ENCODE measurements around the gene RUNDC1. TPM values are rescaled to one million over a fixed set of nuclear protein-coding genes. Genes with fewer than 3 reads are reported as not detected.
A peak's percentile ranks its signal among the peaks of the same experiment; 100 is the strongest.

RUNDC1 gene
- total and polyA plus RNA-seq, 2 donors (not counting 1 experiment from before 2014, with no cell fraction given): 8.0 to 8.8 TPM

GRCh38 chr17:43025766-43026537 lies 45.6 kb downstream of the RUNDC1 start:
- Histone ChIP-seq H3K27me3 (ENCODE audit: control insufficient read depth, insufficient read depth, low read length) (no peaks in the 10 kb centered on the region), H3K4me1 (ENCODE audit: control insufficient read depth, extremely low read depth, insufficient read depth, low read length) (peaks cover 4% of the 10 kb centered on the region), H3K9me3 (ENCODE audit: control insufficient read depth, insufficient read depth, low read depth, low read length) (no peaks in the 10 kb centered on the region), H4K20me1 (ENCODE audit: control insufficient read depth, extremely low read depth, insufficient read depth, low read length) (no peaks in the 10 kb centered on the region), H3K4me2 (ENCODE audit: extremely low read depth, insufficient read depth, low read length) (no peak overlapping the region), H3K27ac (ENCODE audit: insufficient read depth, low read length) (no peak overlapping the region), H2AFZ (ENCODE audit: low read length) (no peak overlapping the region), H3K9ac (ENCODE audit: insufficient read depth, low read length) (no peak overlapping the region), H3K4me3 (replicated peaks in 1 of 4; ENCODE audit: control extremely low read depth in 1 of 4, insufficient read depth in 1 of 4, low read depth in 3 of 4, low read length in 4 of 4) (no peak overlapping the region), H3K79me2 (ENCODE audit: control insufficient read depth, insufficient read depth, low read length) (peaks cover 11% of the 10 kb centered on the region), H3K36me3 (ENCODE audit: control insufficient read depth, insufficient read depth, low read length) (no peaks in the 10 kb centered on the region)
- no peak for TF ChIP-seq CTCF (conservative IDR thresholded peaks at IDR 0.05 in 1 of 2, IDR thresholded peaks at IDR 0.05 in 1 of 2; ENCODE audit: low read depth in 1 of 2, low read length in 2 of 2)
- TF ChIP-seq EZH2 (IDR thresholded peaks at IDR 0.05; ENCODE audit: low read length, missing control alignments): peak; percentile 20
- no peak for DNase-seq (ENCODE audit: low read depth in 2 of 2)

- Histone ChIP-seq H3K9me3 (ENCODE audit: control insufficient read depth, insufficient read depth, low read depth, low read length) (no peaks in the 10 kb centered on the region), H3K9ac (ENCODE audit: insufficient read depth, low read length) (no peak overlapping the region), H3K4me1 (ENCODE audit: control insufficient read depth, extremely low read depth, insufficient read depth, low read length) (peaks cover 4% of the 10 kb centered on the region), H3K4me2 (ENCODE audit: extremely low read depth, insufficient read depth, low read length) (no peak overlapping the region), H3K36me3 (ENCODE audit: control insufficient read depth, insufficient read depth, low read length) (no peaks in the 10 kb centered on the region), H3K27me3 (ENCODE audit: control insufficient read depth, insufficient read depth, low read length) (no peaks in the 10 kb centered on the region), H3K4me3 (replicated peaks in 1 of 4; ENCODE audit: control extremely low read depth in 1 of 4, insufficient read depth in 1 of 4, low read depth in 3 of 4, low read length in 4 of 4) (no peak overlapping the region), H4K20me1 (ENCODE audit: control insufficient read depth, extremely low read depth, insufficient read depth, low read length) (no peaks in the 10 kb centered on the region), H3K79me2 (ENCODE audit: control insufficient read depth, insufficient read depth, low read length) (peaks cover 6% of the 10 kb centered on the region), H3K27ac (ENCODE audit: insufficient read depth, low read length) (no peak overlapping the region), H2AFZ (ENCODE audit: low read length) (no peak overlapping the region)
- TF ChIP-seq EZH2 (IDR thresholded peaks at IDR 0.05; ENCODE audit: low read length, missing control alignments) (no peak), CTCF (conservative IDR thresholded peaks at IDR 0.05 in 1 of 2, IDR thresholded peaks at IDR 0.05 in 1 of 2; ENCODE audit: low read depth in 1 of 2, low read length in 2 of 2) (no peak)
- DNase-seq (ENCODE audit: low read depth in 2 of 2): no peak
These were observed 46.2 kb downstream of the RUNDC1 start for GRCh38 chr17:43026595-43026994.

GRCh38 chr17:43027091-43028032 lies 47.0 kb downstream of the RUNDC1 start:
- no peak overlapping the region for H3K4me2 ChIP-seq (ENCODE audit: extremely low read depth, insufficient read depth, low read length)
- no peak for DNase-seq (ENCODE audit: low read depth in 2 of 2)
- TF ChIP-seq EZH2 (IDR thresholded peaks at IDR 0.05; ENCODE audit: low read length, missing control alignments): no peak
- TF ChIP-seq CTCF (conservative IDR thresholded peaks at IDR 0.05 in 1 of 2, IDR thresholded peaks at IDR 0.05 in 1 of 2; ENCODE audit: low read depth in 1 of 2, low read length in 2 of 2): no peak
- H3K9me3 ChIP-seq (ENCODE audit: control insufficient read depth, insufficient read depth, low read depth, low read length): no peaks in the 10 kb centered on the region
- no peak overlapping the region for H2AFZ ChIP-seq (ENCODE audit: low read length)
- H3K9ac ChIP-seq (ENCODE audit: insufficient read depth, low read length): no peak overlapping the region
- H3K27me3 ChIP-seq (ENCODE audit: control insufficient read depth, insufficient read depth, low read length): no peaks in the 10 kb centered on the region
- no peak overlapping the region for H3K27ac ChIP-seq (ENCODE audit: insufficient read depth, low read length)
- no peaks in the 10 kb centered on the region for H4K20me1 ChIP-seq (ENCODE audit: control insufficient read depth, extremely low read depth, insufficient read depth, low read length)
- peaks cover 4% of the 10 kb centered on the region for H3K4me1 ChIP-seq (ENCODE audit: control insufficient read depth, extremely low read depth, insufficient read depth, low read length)
- no peak overlapping the region for H3K4me3 ChIP-seq (replicated peaks in 1 of 4; ENCODE audit: control extremely low read depth in 1 of 4, insufficient read depth in 1 of 4, low read depth in 3 of 4, low read length in 4 of 4)
- no peaks in the 10 kb centered on the region for H3K79me2 ChIP-seq (ENCODE audit: control insufficient read depth, insufficient read depth, low read length)
- no peaks in the 10 kb centered on the region for H3K36me3 ChIP-seq (ENCODE audit: control insufficient read depth, insufficient read depth, low read length)
